ENCODE results near the gene RAB11FIP4.

GRCh38 chr17:31466096-31466760 lies 74.8 kb downstream of the RAB11FIP4 start:
- TF ChIP-seq MAX (IDR thresholded peaks at IDR 0.05) = no peak
- TF ChIP-seq CTCF (IDR thresholded peaks at IDR 0.05; ENCODE audit: low read depth, low read length, missing input control) = no peak
- no peak for TF ChIP-seq REST (IDR thresholded peaks at IDR 0.05)
- no peak for TF ChIP-seq YY1 (IDR thresholded peaks at IDR 0.05)
- TF ChIP-seq HNF4G (IDR thresholded peaks at IDR 0.05) = no peak
- no peak for TF ChIP-seq TAF1 (conservative IDR thresholded peaks at IDR 0.05)
- TF ChIP-seq FOXA1 (IDR thresholded peaks at IDR 0.05) = no peak

All from liver (tissue), 3 donors.